ENCODE data around the gene DCXR. TPM values are rescaled to one million over a fixed set of nuclear protein-coding genes. Genes with fewer than 3 reads are reported as not detected.
A peak's percentile ranks its signal among the peaks of the same experiment; 100 is the strongest.

The DCXR gene
- total and polyA plus RNA-seq, 2 donors (not counting 1 experiment from before 2014, with no cell fraction given): 63.9 to 143 TPM

DNA sequence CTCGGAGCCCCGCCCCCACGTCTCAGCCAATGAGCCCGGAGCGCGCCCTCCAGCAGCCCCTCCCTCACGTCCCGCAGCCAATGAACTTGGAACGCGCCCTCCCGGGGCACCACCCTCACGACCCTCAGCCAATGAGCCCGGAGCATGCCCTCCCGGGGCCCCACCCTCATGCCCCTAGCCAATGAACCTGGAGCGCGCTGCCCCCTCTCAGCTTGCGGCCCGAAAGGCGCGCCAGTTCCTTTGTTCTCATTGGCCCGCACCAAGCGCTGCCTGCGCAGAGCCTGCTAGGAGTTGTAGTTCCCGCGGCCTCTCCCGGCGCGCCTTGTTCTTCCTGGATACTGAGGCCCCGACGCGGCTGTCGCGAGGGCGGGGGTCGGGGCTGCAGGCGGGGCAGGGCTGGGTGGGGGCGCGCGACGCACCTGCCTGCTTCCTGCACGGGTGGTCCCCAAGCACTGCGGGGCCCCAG is 14.5 kb downstream of the DCXR start, which contains the start of gene LRRC45:
Gene LRRC45 (plus strand): TSS at position 325 of the 466 bp plus-strand sequence. CDS start 339 bp downstream, outside the sequence.
- intact Hi-C loops (cut with micrococcal nuclease): loop anchor here (1.0 to 2.0 kb wide), 8 partner anchors 14 to 163 kb away; partner anchors contain the start of genes ARHGDIA, ASPSCR1, DCXR and FASN
- POLR2A ChIA-PET: interaction anchor here (0.5 to 1.5 kb wide), 9 partner anchors 8 to 275 kb away, joined by 3 to 13 read pairs (median 5); partner anchors contain the start of genes ASPSCR1, DCXR and RAC3
- peak within 1 kb of the TSS; percentile 91 for H2AFZ ChIP-seq (ENCODE audit: insufficient read depth, low read depth, low read length, poor library complexity, severe bottlenecking)

More for the DNA sequence above, 14.5 kb downstream of the DCXR start, which contains the start of gene LRRC45:
- no peak for TF ChIP-seq EZH2 (IDR thresholded peaks at IDR 0.05; ENCODE audit: borderline replicate concordance, insufficient read depth, low read depth, low read length, poor library complexity, severe bottlenecking)
- TF ChIP-seq, protein P1, sequence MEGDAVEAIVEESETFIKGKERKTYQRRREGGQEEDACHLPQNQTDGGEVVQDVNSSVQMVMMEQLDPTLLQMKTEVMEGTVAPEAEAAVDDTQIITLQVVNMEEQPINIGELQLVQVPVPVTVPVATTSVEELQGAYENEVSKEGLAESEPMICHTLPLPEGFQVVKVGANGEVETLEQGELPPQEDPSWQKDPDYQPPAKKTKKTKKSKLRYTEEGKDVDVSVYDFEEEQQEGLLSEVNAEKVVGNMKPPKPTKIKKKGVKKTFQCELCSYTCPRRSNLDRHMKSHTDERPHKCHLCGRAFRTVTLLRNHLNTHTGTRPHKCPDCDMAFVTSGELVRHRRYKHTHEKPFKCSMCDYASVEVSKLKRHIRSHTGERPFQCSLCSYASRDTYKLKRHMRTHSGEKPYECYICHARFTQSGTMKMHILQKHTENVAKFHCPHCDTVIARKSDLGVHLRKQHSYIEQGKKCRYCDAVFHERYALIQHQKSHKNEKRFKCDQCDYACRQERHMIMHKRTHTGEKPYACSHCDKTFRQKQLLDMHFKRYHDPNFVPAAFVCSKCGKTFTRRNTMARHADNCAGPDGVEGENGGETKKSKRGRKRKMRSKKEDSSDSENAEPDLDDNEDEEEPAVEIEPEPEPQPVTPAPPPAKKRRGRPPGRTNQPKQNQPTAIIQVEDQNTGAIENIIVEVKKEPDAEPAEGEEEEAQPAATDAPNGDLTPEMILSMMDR (IDR thresholded peaks at IDR 0.05): no peak
- under 1% methylated on average over 42 of the region's 42 CpGs for WGBS (ENCODE audit: insufficient coverage)
- Mint-ChIP-seq H3K4me1 (peaks cover 15% of the 10 kb centered on the region), H3K9me3 (ENCODE audit: insufficient read depth) (no peaks in the 10 kb centered on the region), H3K27me3 (no peaks in the 10 kb centered on the region), H3K4me3 (peak within 1 kb of the TSS; percentile 83), H3K27ac (peak within 1 kb of the TSS; percentile 67)
- Histone ChIP-seq H3K4me2 (replicated peaks; ENCODE audit: low read depth, low read length, poor library complexity, severe bottlenecking) (peak within 1 kb of the TSS; percentile 99), H4K20me1 (ENCODE audit: control insufficient read depth, insufficient read depth, low read length, poor library complexity, severe bottlenecking) (peaks cover 33% of the 10 kb centered on the region), H3K27me3 (replicated peaks in 1 of 4; ENCODE audit: control extremely low read depth in 1 of 4, control insufficient read depth in 3 of 4, insufficient read depth in 4 of 4, low read length in 3 of 4) (peaks cover 0 to 10% (median 0%) of the 10 kb centered on the region in 4 experiments), H3K79me2 (ENCODE audit: control insufficient read depth, insufficient read depth, low read length) (peaks cover 23% of the 10 kb centered on the region), H3K27ac (ENCODE audit: low read length in 2 of 2) (peak within 1 kb of the TSS in 1 of 2 donors; percentile 57), H3K4me3 (ENCODE audit: control extremely low read depth in 1 of 5, extremely low read depth in 1 of 5, insufficient read depth in 1 of 5, low read depth in 2 of 5, low read length in 4 of 5) (peak within 1 kb of the TSS; percentile 62 to 88 (median 79)), H3K36me3 (replicated peaks in 1 of 2; ENCODE audit: control extremely low read depth in 1 of 2, control insufficient read depth in 1 of 2, extremely low read depth in 1 of 2, insufficient read depth in 2 of 2, low read length in 1 of 2) (no peaks in the 10 kb centered on the region), H3K9ac (ENCODE audit: low read length) (peak within 1 kb of the TSS; percentile 90), H3K4me1 (ENCODE audit: control insufficient read depth in 2 of 2, insufficient read depth in 2 of 2, low read length in 2 of 2) (peaks cover 14 to 33% of the 10 kb centered on the region in 2 donors), H3K9me3 (ENCODE audit: control extremely low read depth in 1 of 3, control insufficient read depth in 2 of 3, insufficient read depth in 1 of 3, low read length in 2 of 3) (no peaks in the 10 kb centered on the region)
- DNase-seq: peak; percentile 99
- CTCF ChIA-PET: interaction anchor here (1.4 to 7.2 kb wide), 2 partner anchors 15 to 63 kb away, joined by 10 to 91 read pairs; partner anchors contain the start of gene DCXR
- ATAC-seq (ENCODE audit: low read depth): peak; percentile 94

All from B cell (primary cell).